ELF-1 (cell line): ENCODE data around the gene TRHDE.
"Not testable (repeated sequence)": the region's sequence is repeated elsewhere in the genome, so short reads cannot be mapped to it uniquely, and the experiment has no call there.

Experiments
- DNase-seq: peaks from one replicate; pipeline ENCODE4 v3.0.0-alpha.2; 2016; ENCODE audit warnings: low read depth, low spot score

The TRHDE gene

DNA sequence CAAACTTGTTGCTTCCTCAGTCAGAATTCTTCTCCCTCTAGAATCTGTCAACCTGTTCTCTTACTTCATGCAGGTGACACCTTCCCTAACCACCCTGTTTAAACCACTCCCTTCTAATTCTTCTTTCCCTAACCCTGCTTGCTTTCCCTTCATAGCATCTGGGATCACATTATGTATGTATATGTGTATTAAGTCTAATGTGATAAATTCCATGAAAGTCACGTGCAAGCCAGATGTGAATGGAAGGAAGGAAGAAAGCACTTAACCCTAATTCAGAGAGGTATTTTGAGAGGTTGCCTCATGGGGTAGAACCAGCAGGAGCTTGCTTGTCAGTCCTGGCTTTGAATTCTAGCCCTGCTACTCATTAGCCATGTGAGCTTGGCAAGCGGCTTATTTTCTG is 340.0 kb downstream of the TRHDE start:
- peak; percentile 27 for DNase-seq

DNA sequence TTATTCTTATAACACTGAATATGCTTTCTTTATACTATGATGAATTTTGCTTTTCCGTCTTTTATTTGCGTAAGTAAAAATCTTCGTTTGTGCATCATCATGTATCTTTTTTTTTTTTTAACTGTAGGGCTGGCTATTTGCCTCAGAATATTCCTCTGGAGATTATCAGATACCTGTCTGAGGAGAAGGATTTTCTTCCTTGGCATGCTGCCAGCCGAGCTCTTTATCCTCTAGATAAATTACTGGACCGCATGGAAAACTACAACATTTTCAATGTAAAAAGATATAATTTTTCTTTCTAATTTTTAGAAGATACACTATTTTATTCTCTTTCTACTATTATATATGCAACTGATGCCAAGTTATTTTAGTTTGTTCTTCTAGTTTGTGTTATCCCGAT is 346.6 kb downstream of the TRHDE start:
- no peak for DNase-seq

DNA sequence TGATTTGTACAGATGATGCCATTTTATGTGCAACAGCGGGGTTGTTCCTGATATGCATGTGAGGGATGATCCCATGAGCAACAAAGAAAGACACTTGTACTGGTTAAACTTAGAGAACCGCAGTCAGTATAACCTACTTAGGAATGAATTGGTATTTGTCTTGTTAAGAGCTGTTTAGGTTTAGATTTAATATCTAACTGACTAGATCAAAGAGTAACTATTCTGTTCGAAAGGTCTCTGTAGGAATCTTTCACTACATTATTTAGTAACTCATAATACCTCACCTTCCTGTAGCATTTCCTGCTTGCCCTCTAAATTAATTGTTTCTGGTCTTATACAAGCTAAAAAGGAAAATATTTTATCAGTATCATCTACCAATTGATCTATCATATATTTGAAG is 350.4 kb downstream of the TRHDE start:
- DNase-seq = no peak

DNA sequence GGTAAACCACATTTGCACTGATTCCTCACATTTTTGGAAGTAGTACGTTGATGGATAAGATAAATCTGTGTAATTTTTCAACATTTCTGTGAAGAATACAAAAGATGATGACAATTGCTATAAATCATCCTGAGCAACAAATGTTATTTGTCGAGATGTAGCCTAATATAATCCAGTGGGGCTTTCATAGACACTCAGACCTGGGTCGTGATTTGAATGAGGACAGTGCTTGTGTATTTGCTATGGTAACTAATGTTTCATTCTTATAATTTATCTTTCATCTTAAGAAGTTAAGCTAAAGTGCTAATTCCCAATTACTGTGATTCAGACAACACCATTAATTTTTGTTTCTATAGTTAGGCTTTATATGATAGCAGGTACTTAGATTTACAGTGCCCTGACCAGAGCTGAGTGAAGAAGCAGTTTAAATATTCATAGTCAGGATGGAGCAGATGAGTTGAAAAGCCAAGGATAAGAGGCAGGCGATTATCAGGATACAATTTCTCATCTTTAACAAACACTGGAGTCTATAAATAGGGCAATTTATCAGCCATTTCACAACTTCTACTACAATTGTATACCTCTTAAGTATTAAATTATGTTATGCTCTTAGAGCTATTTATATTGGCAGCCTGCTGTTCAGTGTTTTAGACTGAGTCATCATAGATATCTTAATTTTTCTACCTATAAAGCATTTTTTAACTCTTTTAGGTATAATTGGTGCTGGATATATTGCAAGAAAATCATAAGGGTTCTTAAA is 359.9 kb downstream of the TRHDE start:
- DNase-seq = no peak

DNA sequence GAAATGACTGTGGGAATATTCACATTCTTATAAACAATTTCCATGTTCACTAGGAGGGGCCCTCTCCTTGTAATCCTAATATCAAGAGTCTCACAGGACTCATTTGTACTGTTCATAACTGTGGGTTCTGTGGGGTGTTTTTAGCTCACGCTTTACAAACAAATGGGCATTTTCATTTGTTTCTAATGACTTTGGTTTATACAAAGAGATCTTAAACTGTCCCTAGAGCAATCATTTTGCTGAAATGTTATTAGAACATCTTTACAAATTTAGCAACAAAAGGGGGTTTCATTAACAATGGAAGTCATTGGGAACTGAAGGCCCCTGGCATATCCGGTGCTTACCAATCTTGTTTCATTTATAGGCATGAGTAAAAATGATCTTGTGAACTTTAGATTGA is 370.5 kb downstream of the TRHDE start:
- DNase-seq = no peak

DNA sequence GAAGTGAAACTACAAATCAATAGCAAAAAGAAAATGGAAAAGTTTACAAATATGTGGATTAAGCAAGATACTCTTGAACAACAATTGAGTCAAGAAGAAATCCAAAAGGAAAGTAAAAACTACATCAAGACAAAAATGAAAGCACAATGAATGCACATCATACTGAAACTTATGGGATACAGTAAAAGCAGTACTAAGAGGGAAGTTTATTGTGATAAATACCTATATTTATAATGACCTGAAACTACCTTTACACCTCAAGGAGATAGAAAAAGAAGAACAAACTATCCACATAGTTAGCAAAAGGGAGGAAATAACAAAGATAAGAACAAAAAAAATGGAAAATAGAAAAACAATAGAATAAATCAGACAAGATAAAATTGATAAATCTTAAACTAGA is 375.0 kb downstream of the TRHDE start:
- no peak for DNase-seq

DNA sequence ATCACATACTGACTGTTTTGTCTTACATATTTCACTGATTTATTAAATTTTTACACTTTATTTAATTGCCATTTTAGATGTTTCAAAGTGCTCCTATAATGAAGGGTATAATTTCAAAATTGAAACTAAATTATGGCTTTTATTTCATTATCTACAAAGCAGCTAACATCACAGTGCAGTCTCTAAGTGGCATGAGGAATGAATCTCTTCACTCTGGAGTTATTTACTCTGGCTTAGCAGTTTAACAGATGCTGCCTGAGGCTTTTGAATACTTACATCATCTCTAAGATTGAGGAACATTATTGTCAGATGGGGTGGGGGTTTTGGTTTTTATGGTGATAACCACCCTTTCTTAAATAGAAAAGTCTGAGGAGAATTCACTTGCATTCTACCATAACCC is 386.4 kb downstream of the TRHDE start:
- no peak for DNase-seq

DNA sequence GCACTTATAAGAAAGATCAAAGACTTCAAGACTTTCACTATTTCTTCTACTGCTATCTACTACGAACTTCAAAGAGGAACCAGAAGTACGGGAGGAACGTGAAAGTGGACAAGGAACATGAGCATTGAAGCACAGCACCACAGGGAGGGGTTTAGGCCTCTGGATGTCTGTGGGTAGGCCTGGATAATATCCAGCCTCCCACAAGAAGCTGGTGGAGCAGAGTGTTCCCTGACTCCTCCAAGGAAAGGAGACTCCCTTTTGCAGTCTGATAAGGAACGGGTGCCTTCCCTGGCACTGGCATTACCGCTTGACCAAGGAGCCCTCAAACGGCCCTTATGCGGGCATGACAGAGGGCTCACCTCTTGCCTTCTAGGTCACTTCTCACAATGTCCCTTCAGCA is 388.0 kb downstream of the TRHDE start:
- DNase-seq = not testable (repeated sequence)

DNA sequence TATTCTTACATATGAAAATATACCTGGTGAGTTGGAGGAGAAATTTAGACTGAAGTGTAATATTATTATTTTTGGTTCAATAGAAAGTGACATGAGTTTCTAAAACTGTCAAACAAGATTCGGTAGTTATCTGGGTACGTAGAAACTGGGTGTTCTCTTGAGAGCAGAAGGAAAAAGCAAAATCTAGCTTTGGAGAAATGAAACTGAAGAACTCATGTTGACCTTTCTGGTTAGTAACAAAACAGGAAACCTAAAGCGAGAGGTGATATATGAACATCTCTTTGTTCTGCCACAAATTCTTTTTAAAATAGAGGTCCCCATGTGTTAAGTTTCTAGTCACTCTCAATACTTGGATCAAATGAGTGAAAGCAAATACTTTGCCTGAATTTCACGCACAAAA is 401.7 kb downstream of the TRHDE start:
- DNase-seq = no peak

DNA sequence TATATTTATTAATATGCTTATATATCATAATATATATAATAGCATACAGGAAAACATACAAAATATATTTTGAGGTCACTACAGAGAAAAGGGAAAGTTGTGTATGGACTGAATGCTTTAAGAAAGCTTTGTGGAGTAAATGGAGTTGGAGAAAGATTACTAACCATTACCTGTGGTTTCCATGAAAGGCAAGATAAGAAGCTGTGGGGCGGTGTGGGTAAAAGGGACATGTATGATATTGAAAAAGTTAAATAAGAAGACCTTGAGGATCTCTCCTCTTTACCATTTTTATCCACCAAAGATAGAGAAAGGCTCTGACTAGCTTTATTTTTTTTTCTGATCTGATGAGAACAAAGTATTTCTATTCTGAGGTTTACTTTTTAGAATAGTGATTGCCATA is 404.4 kb downstream of the TRHDE start:
- no peak for DNase-seq

DNA sequence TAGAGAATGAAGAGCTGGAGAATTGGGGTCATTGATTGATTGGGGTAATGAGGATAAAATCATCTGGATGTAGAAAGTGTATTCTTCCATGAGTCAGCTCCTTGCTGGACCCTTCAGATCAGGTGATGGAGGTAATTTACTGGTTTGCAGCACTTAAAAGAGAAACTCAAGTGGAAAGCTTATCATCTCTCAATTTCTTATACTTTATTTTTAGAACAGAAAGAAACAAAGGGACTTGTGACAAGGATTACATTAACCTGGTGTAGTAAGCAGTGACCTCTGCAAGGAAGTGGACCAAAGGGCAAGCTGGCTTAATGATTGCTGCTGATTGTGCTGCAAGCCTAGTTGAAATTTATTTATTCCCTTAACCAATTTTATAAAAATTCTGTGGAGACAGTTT is 405.0 kb downstream of the TRHDE start:
- no peak for DNase-seq

DNA sequence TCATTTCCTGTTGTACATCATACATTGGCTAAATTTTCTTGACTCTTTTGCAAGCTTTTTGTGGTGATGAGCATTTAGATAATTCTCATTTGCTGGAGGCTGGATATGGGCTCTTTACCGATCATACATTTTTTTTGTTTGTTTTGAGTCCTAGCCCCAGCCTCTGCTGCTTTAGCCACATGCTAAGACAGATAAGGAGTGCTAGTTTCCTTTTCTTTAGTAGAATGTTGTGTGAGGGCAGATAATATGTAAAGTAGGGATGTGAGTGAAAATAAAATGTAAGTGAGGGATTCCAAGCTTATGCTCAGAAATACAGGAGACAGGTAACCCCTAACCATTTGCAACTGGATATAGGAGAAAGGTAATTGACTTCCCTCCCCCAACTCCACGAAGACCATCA is 405.7 kb downstream of the TRHDE start:
- DNase-seq = no peak

DNA sequence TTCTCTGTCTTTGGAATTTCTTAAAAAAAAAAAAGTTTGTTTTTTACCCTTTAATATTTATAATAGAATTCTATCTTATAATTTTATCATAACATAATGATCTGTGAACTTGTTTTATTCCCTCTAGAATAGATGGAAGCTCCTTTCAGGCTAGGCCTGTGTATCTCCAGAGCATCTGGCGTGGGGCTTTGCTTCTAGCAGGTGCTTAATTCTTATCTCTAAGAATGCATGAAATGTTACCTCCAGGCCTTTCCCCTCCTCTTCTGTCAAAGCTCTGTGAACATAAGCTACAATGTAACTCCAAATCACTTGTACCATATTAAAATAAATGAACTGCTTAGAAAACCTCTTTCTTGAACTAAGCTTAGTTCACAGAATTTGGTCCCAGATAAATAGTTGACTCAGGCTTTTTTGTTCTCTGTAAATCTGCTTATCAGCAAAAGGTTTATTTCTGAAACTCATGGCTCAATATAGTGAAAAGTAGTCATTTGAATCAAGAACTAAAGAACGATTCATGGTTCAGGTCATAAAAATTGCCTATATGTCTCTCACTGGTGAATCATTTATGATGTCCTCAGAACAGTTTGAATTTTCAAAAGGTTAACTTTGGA is 407.1 kb downstream of the TRHDE start:
- DNase-seq = no peak

DNA sequence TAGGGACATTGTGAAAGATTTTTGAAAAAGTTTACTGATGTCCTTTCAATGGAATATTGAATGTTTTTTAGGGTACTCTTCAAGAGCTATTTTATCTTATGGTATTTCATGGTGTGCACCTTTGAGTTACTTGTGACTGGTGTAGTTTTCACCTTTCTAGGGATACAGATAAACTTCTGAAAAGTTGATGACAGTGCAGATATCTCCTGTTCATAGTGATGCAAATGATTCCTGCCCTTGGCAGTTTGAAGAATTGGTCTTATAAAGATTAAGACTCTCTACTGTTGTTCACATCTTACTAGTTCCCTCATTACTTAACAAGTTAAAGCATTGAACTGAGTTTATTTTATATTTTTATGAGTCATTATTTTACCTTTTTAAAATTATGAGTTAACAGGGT is 408.9 kb downstream of the TRHDE start:
- no peak for DNase-seq

DNA sequence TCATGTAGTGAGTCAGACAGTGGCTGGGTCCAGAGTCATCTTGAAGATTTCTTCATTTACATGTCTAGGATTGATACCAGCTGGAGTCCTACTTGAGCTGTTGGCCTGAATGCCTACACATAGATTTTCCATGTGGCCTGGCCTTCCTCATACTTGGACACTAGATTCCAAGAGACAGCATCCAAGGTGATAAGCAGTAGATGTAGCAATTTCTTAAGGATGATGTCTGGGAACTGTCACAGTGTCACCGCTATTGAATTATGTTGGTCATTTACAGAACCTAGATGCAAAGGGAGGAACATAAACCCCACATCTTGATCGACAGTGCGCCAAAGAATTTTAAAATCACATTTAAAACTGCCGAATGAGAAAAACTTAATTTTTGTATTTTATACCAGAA is 412.3 kb downstream of the TRHDE start:
- DNase-seq = no peak

DNA sequence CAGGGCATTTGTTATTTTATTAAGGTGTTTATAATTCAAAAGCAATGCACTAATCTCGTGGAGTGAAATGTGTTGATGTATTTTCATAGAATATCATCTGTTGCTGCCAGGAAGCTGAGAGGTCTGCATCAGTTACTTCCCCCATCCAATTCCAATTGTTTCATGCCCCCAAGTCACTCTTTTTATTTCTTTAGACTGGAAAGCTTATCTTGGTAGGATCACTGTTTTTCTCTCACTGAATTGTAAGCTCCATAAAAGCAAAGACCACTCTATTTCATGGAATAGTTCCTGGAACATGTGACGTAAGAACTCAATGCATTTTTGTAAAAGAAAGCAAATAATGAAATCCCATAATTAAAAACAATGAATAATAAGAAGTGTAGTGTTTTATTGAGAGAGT is 420.2 kb downstream of the TRHDE start:
- no peak for DNase-seq

DNA sequence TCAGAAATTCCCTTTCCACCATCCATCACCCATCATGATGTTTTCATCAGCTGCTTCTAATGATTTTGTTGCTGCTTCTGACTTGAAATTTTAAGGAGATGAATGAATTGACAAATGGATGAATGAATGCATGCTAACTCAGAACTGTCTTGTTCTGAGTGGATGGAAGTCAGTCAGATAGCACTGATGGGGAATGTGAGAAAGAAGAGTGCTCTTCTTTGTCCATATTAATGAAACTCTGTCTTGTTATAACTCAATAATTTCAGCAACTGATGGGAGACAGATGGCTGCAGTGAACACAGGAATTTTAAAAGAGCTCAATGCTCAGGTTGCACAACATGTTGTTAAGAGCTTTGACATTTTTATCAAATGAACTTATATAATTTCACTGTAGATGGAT is 422.0 kb downstream of the TRHDE start:
- DNase-seq = no peak

DNA sequence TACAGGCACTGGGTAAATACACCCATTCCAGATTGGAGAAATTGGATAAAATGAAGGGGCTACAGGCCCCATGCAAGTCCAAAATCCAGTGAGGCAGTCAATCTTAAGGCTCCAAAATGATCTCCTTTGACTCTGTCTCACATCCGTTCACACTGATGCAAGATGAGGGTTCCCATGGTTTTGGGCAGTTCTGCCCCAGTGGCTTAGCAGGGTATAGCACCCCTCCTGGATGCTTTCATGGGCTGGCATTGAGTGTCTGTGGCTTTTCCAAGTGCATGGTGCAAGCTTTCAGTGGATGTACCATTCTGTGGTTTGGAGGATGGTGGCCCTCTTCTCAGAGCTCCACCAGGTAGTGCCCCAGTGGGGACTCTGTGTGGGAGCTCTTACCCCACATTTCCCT is 427.2 kb downstream of the TRHDE start:
- DNase-seq = no peak

DNA sequence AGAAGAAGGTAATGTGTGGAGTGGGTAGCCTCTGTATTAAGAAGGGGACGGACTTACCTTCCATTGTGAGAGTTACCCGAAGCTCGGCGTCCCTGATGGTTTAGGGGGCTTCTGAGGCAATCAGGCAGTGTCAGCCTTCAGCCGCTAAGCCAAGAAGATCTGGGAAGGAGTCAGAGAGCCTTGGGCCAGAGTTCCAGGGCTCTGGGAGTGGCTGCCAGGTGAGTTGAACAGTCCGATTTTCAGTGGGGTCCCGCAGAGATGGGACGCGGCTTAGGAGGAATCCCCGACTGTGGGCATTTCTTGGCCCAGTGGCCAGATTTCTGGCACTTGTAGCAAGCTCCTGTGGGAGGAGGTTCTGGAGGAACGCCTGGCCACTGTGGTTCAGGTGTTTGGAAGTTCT is 439.9 kb downstream of the TRHDE start:
- DNase-seq = not testable (repeated sequence)

DNA sequence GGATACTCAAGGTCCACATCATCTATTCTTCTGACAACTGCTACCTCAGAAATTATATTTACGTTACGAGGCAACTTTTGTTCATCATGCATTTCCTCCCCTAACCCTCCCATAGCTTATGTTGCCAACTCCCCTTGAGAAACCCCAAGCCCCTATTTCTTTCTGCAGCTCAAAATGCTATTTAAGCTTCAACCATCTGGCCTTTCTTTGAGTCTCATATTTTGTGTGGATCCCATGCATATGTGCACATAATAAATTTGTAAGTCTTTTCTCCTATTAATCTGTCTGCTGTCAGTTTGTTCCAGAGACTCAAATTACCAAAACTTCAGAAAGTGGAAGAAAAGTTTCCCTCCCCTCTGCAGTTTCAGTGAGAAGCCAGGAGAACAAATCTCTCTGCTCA is 444.1 kb downstream of the TRHDE start:
- no peak for DNase-seq

DNA sequence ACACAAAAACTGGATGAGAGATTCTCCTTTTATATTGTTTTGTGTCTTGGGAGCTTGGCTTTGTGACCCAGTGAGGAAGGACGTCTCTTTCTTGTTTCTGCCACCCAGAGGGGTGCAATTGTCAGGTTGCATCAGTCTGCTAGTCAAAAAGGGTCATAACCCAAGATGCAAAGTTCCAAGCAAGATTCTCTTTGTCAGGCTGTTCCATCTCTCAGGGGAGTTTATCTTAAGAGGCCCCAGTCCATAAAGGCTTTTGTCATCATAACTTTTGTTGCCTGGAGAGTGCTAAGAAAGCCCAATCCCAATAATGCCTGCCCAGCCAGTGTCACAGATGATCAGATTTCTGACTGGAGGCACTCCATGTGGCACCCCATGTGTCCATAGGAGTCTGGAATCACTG is 444.9 kb downstream of the TRHDE start:
- DNase-seq = no peak
